ENCODE results near the gene NSMCE3. TPM values are rescaled to one million over a fixed set of nuclear protein-coding genes. Genes with fewer than 3 reads are reported as not detected.

The NSMCE3 gene
- total RNA-seq, 1 donor from 2014 or later: 12.5 TPM

GRCh38 chr15:29220852-29221251 lies 48.8 kb downstream of the NSMCE3 start:
- H3K4me3 Mint-ChIP-seq: no peak overlapping the region
- no peak overlapping the region for H3K27ac Mint-ChIP-seq (ENCODE audit: unreplicated experiment)
- peaks cover 2% of the 10 kb centered on the region for H3K4me1 Mint-ChIP-seq
- H3K36me3 Mint-ChIP-seq (ENCODE audit: low read depth): peaks cover 2% of the 10 kb centered on the region
- peaks cover 4% of the 10 kb centered on the region for H3K9me3 Mint-ChIP-seq
- TF ChIP-seq CTCF (conservative IDR thresholded peaks at IDR 0.05): no peak
- DNase-seq (ENCODE audit: low read depth, low spot score): no peak
- H3K27me3 Mint-ChIP-seq (ENCODE audit: low read depth): peaks cover 4% of the 10 kb centered on the region

- Mint-ChIP-seq H3K9me3 (peaks cover 15% of the 10 kb centered on the region), H3K36me3 (ENCODE audit: low read depth) (peaks cover 5% of the 10 kb centered on the region), H3K27me3 (ENCODE audit: low read depth) (peaks cover 4% of the 10 kb centered on the region), H3K27ac (ENCODE audit: unreplicated experiment) (no peak overlapping the region), H3K4me1 (no peaks in the 10 kb centered on the region), H3K4me3 (no peak overlapping the region)
- no peak for TF ChIP-seq CTCF (conservative IDR thresholded peaks at IDR 0.05)
- DNase-seq (ENCODE audit: low read depth, low spot score): no peak
These were observed 52.7 kb downstream of the NSMCE3 start for GRCh38 chr15:29216955-29217354.

All from neural crest cell (in vitro differentiated cells).